SU-DHL-6 (cell line): ENCODE measurements around the gene PRSS50.

ENCODE experiments used
- H2AFZ ChIP-seq: fragments of 200-600 bp; sonication (generic); 2 replicates; pipeline ENCODE4 v1.6.1; 2014; ENCODE audit warnings: low read depth, mild to moderate bottlenecking, moderate library complexity, mixed read lengths, antibody characterized with exemption, low read length; ENCODE audit not compliant: severe bottlenecking
- H3F3A ChIP-seq: fragments of 200-600 bp; shearing (Covaris generic); 2 replicates; pipeline ENCODE4 v1.6.0; 2016; ENCODE audit warnings: antibody characterized with exemption, mild to moderate bottlenecking; ENCODE audit not compliant: insufficient read depth
- H3K27ac ChIP-seq: fragments of 200-600 bp; sonication (generic); 2 replicates; pipeline ENCODE4 v1.5.1; 2016; ENCODE audit warnings: low read depth, mild to moderate bottlenecking, low read length, moderate library complexity, mixed read lengths
- H3K27me3 ChIP-seq: fragments of 200-600 bp; sonication (generic), shearing (Covaris generic); 2 replicates; pipeline ENCODE4 v1.6.0; 2014; ENCODE audit warnings: mild to moderate bottlenecking, low read length
- H3K36me3 ChIP-seq: fragments of 200-600 bp; sonication (generic); 2 replicates; pipeline ENCODE4 v1.6.1; 2014; ENCODE audit warnings: mild to moderate bottlenecking, low read length, mixed read lengths
- H3K4me2 ChIP-seq: fragments of 300-600, 200-600 bp; shearing (Covaris generic), sonication (generic); 2 replicates; pipeline ENCODE4 v1.6.0; 2014; ENCODE audit warnings: low read length, low read depth, mild to moderate bottlenecking; ENCODE audit not compliant: poor library complexity, severe bottlenecking
- H3K4me3 ChIP-seq: fragments of 200-600 bp; sonication (generic); 2 replicates; pipeline ENCODE4 v1.5.1; 2014; ENCODE audit warnings: antibody characterized with exemption, low read length, mild to moderate bottlenecking, mixed read lengths; ENCODE audit not compliant: insufficient read depth, poor library complexity, severe bottlenecking
- H3K79me2 ChIP-seq: fragments of 200-600 bp; sonication (generic); 2 replicates; pipeline ENCODE4 v1.6.1; 2014; ENCODE audit warnings: mild to moderate bottlenecking, low read length, moderate library complexity; ENCODE audit not compliant: insufficient read depth
- H3K9ac ChIP-seq: fragments of 200-600 bp; sonication (generic); 2 replicates; pipeline ENCODE4 v1.7.0; 2014; ENCODE audit warnings: mild to moderate bottlenecking, low read length
- H3K9me2 ChIP-seq: fragments of 200-600 bp; sonication (generic); replicated peaks from 2 replicates; pipeline ENCODE4 v1.6.1; 2014; ENCODE audit warnings: low read length; ENCODE audit not compliant: insufficient read depth
- H3K9me3 ChIP-seq: fragments of 200-600 bp; sonication (generic); 2 replicates; pipeline ENCODE4 v1.6.1; 2014; ENCODE audit warnings: low read length, mixed read lengths; ENCODE audit not compliant: insufficient read depth
- H4K20me1 ChIP-seq: fragments of 200-600 bp; sonication (generic); 2 replicates; pipeline ENCODE4 v1.6.1; 2014; ENCODE audit warnings: low read depth, mild to moderate bottlenecking, antibody characterized with exemption, low read length, moderate library complexity, mixed read lengths
- EZH2phosphoT487 ChIP-seq: fragments of 200-600 bp; sonication (generic), shearing (Covaris generic); conservative IDR thresholded peaks from 2 replicates; pipeline ENCODE4 v1.6.1; 2018; ENCODE audit warnings: mild to moderate bottlenecking, antibody characterized with exemption, low read length, moderate library complexity, mixed read lengths
- TF ChIP-seq, protein P1 (sequence below): fragments of 200-600 bp; sonication (generic); IDR thresholded peaks from one replicate; pipeline ENCODE4 v1.5.1; 2017; ENCODE audit warnings: antibody characterized with exemption, mild to moderate bottlenecking, low read length, moderate library complexity; ENCODE audit not compliant: insufficient read depth, poor library complexity, severe bottlenecking

Gene PRSS50

DNA sequence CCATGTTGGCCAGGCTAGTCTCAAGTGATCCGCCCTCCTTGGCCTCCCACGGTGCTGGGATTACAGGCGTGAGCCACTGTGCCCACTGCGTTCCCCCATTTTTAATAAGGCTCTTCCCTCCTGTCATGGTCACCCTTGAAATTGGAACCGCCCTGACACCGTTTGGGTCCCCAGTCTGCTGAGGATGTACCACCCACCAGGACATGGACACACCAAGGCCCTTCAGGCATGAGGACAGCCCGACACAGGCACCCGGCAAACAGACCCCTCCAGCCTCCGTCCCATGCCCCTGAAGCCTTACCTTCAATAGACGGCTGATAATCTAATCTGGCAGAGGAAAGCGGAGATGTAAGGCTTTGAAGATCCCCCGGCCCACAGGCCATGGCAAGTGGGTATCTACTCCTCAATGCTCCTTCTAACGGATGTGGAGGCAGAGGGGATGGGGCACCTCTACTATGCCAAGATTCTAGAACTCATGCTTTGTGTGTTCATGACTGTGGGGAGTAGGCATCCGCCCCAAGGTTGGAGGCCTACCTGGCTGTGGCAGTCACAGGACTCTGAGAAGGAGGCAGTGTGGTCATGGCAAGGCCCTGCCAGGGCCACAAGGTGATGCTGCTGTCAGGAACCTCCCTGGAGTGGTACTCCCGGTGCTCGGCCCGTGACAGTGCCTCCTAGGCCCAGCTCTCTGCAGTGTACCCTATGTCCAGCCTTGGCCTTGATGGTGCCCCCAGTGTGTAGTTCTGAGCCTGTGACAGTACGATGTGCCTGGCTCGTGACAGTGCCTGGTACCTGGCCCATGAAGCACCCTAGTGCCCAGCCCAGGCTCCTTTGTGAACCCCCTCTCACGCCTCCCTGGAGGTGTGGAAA is 18.6 kb upstream of the PRSS50 start:
- no peaks in the 10 kb centered on the region for H3K9me2 ChIP-seq
- no peaks in the 10 kb centered on the region for H3F3A ChIP-seq
- H3K36me3 ChIP-seq: no peaks in the 10 kb centered on the region
- H3K9me3 ChIP-seq: no peaks in the 10 kb centered on the region
- no peak overlapping the region for H3K4me3 ChIP-seq
- no peak overlapping the region for H3K9ac ChIP-seq
- no peaks in the 10 kb centered on the region for H3K79me2 ChIP-seq
- no peaks in the 10 kb centered on the region for H4K20me1 ChIP-seq
- H3K27me3 ChIP-seq: no peaks in the 10 kb centered on the region
- H3K27ac ChIP-seq: no peak overlapping the region
- H3K4me2 ChIP-seq: no peak overlapping the region
- no peak for TF ChIP-seq EZH2phosphoT487
- TF ChIP-seq, protein P1, sequence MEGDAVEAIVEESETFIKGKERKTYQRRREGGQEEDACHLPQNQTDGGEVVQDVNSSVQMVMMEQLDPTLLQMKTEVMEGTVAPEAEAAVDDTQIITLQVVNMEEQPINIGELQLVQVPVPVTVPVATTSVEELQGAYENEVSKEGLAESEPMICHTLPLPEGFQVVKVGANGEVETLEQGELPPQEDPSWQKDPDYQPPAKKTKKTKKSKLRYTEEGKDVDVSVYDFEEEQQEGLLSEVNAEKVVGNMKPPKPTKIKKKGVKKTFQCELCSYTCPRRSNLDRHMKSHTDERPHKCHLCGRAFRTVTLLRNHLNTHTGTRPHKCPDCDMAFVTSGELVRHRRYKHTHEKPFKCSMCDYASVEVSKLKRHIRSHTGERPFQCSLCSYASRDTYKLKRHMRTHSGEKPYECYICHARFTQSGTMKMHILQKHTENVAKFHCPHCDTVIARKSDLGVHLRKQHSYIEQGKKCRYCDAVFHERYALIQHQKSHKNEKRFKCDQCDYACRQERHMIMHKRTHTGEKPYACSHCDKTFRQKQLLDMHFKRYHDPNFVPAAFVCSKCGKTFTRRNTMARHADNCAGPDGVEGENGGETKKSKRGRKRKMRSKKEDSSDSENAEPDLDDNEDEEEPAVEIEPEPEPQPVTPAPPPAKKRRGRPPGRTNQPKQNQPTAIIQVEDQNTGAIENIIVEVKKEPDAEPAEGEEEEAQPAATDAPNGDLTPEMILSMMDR: no peak
- no peak overlapping the region for H2AFZ ChIP-seq

GRCh38 chr3:46734773-46735172 is 17.1 kb upstream of the PRSS50 start:
- H3K79me2 ChIP-seq: no peaks in the 10 kb centered on the region
- no peak overlapping the region for H3K9ac ChIP-seq
- no peaks in the 10 kb centered on the region for H3K9me2 ChIP-seq
- H2AFZ ChIP-seq: no peak overlapping the region
- TF ChIP-seq, protein P1: no peak
- TF ChIP-seq EZH2phosphoT487: no peak
- no peaks in the 10 kb centered on the region for H4K20me1 ChIP-seq
- no peaks in the 10 kb centered on the region for H3F3A ChIP-seq
- no peak overlapping the region for H3K4me2 ChIP-seq
- H3K27me3 ChIP-seq: no peaks in the 10 kb centered on the region
- H3K9me3 ChIP-seq: no peaks in the 10 kb centered on the region
- H3K27ac ChIP-seq: no peak overlapping the region
- no peaks in the 10 kb centered on the region for H3K36me3 ChIP-seq
- no peak overlapping the region for H3K4me3 ChIP-seq

- Histone ChIP-seq H2AFZ (no peak overlapping the region), H3K9me2 (no peaks in the 10 kb centered on the region), H3K9ac (no peak overlapping the region), H3K36me3 (no peaks in the 10 kb centered on the region), H3F3A (no peaks in the 10 kb centered on the region), H3K27me3 (no peaks in the 10 kb centered on the region), H3K4me3 (no peak overlapping the region), H3K27ac (no peak overlapping the region), H3K4me2 (no peak overlapping the region), H3K79me2 (no peaks in the 10 kb centered on the region), H3K9me3 (no peaks in the 10 kb centered on the region), H4K20me1 (no peaks in the 10 kb centered on the region)
- TF ChIP-seq, protein P1: no peak
- no peak for TF ChIP-seq EZH2phosphoT487
These were observed 15.5 kb upstream of the PRSS50 start for GRCh38 chr3:46733026-46733800.
